Nephron (organoid): ENCODE results near the gene KRTAP22-2.

Source experiments
- H3K27ac Mint-ChIP-seq, 3 experiments: 2 replicates each; pipeline ENCODE4 v1.8.0; 2020; ENCODE audit warnings: mixed read lengths in 3 of 3, mild to moderate bottlenecking in 2 of 3, moderate library complexity in 1 of 3
- H3K27me3 Mint-ChIP-seq: 2 replicates; pipeline ENCODE4 v1.8.0; 2021; ENCODE audit warnings: low read depth, mild to moderate bottlenecking, moderate library complexity, mixed read lengths
- H3K36me3 Mint-ChIP-seq: 2 replicates; pipeline ENCODE4 v1.8.0; 2020; ENCODE audit warnings: low read depth, mixed read lengths
- H3K4me1 Mint-ChIP-seq: 2 replicates; pipeline ENCODE4 v1.8.0; 2020; ENCODE audit warnings: mixed read lengths
- H3K4me3 Mint-ChIP-seq, 3 experiments: 2 replicates each; pipeline ENCODE4 v1.8.0; 2020; ENCODE audit warnings: mild to moderate bottlenecking in 3 of 3, mixed read lengths in 3 of 3, moderate library complexity in 2 of 3
- H3K9me3 Mint-ChIP-seq: 2 replicates; pipeline ENCODE4 v1.8.0; 2020; ENCODE audit warnings: mixed read lengths
- CTCF ChIP-seq, 3 experiments: fragments of 200-600 bp; sonication (generic); IDR thresholded peaks; one replicate each; pipeline ENCODE4 v1.5.0; 2021; ENCODE audit warnings: antibody characterized with exemption in 3 of 3; ENCODE audit not compliant: unreplicated experiment in 3 of 3

Gene KRTAP22-2

GRCh38 chr21:30580132-30580531 lies 10.1 kb downstream of the KRTAP22-2 start:
- Mint-ChIP-seq H3K36me3 (no peaks in the 10 kb centered on the region), H3K9me3 (no peaks in the 10 kb centered on the region), H3K4me3 (no peak overlapping the region), H3K27me3 (no peaks in the 10 kb centered on the region), H3K27ac (no peak overlapping the region), H3K4me1 (no peaks in the 10 kb centered on the region)
- no peak for TF ChIP-seq CTCF (IDR thresholded peaks at IDR 0.05; ENCODE audit: unreplicated experiment in 3 of 3)

- no peaks in the 10 kb centered on the region for H3K9me3 Mint-ChIP-seq
Observed at GRCh38 chr21:30579346-30579745, 10.9 kb downstream of the KRTAP22-2 start.

GRCh38 chr21:30577766-30578165 lies 12.4 kb downstream of the KRTAP22-2 start:
- no peak overlapping the region for H3K27ac Mint-ChIP-seq
- no peaks in the 10 kb centered on the region for H3K4me1 Mint-ChIP-seq
- no peak overlapping the region for H3K4me3 Mint-ChIP-seq
- H3K27me3 Mint-ChIP-seq, result no peaks in the 10 kb centered on the region
- H3K36me3 Mint-ChIP-seq, result no peaks in the 10 kb centered on the region
- no peak for TF ChIP-seq CTCF (IDR thresholded peaks at IDR 0.05; ENCODE audit: unreplicated experiment in 3 of 3)
- H3K9me3 Mint-ChIP-seq, result no peaks in the 10 kb centered on the region

More at GRCh38 chr21:30579346-30579745, 10.9 kb downstream of the KRTAP22-2 start:
- TF ChIP-seq CTCF (IDR thresholded peaks at IDR 0.05; ENCODE audit: unreplicated experiment in 3 of 3), result no peak
- Mint-ChIP-seq H3K4me3 (no peak overlapping the region), H3K27me3 (no peaks in the 10 kb centered on the region), H3K36me3 (no peaks in the 10 kb centered on the region), H3K4me1 (no peaks in the 10 kb centered on the region), H3K27ac (no peak overlapping the region)

GRCh38 chr21:30567617-30568016 lies 22.6 kb downstream of the KRTAP22-2 start:
- H3K27ac Mint-ChIP-seq, result no peak overlapping the region
- H3K36me3 Mint-ChIP-seq, result no peaks in the 10 kb centered on the region
- H3K27me3 Mint-ChIP-seq, result no peaks in the 10 kb centered on the region
- no peaks in the 10 kb centered on the region for H3K9me3 Mint-ChIP-seq
- no peaks in the 10 kb centered on the region for H3K4me1 Mint-ChIP-seq
- TF ChIP-seq CTCF (IDR thresholded peaks at IDR 0.05; ENCODE audit: unreplicated experiment in 3 of 3), result no peak
- no peak overlapping the region for H3K4me3 Mint-ChIP-seq

GRCh38 chr21:30563630-30564029 lies 26.6 kb downstream of the KRTAP22-2 start:
- Mint-ChIP-seq H3K36me3 (no peaks in the 10 kb centered on the region), H3K4me3 (no peak overlapping the region), H3K9me3 (no peaks in the 10 kb centered on the region), H3K27ac (no peak overlapping the region), H3K27me3 (no peaks in the 10 kb centered on the region), H3K4me1 (no peaks in the 10 kb centered on the region)
- TF ChIP-seq CTCF (IDR thresholded peaks at IDR 0.05; ENCODE audit: unreplicated experiment in 3 of 3), result no peak

- no peaks in the 10 kb centered on the region for H3K9me3 Mint-ChIP-seq
- H3K4me3 Mint-ChIP-seq, result no peak overlapping the region
- no peaks in the 10 kb centered on the region for H3K27me3 Mint-ChIP-seq
- no peak overlapping the region for H3K27ac Mint-ChIP-seq
- no peaks in the 10 kb centered on the region for H3K36me3 Mint-ChIP-seq
- H3K4me1 Mint-ChIP-seq, result no peaks in the 10 kb centered on the region
- no peak for TF ChIP-seq CTCF (IDR thresholded peaks at IDR 0.05; ENCODE audit: unreplicated experiment in 3 of 3)
Observed at GRCh38 chr21:30563072-30563471, 27.1 kb downstream of the KRTAP22-2 start.
